OCI-LY7 (cell line): ENCODE results near the gene GALNT9. TPM values are rescaled to one million over a fixed set of nuclear protein-coding genes. Genes with fewer than 3 reads are reported as not detected.
"Not testable (repeated sequence)": the region's sequence is repeated elsewhere in the genome, so short reads cannot be mapped to it uniquely, and the experiment has no call there.

Source experiments
- BruUV-seq: library from RNA; stranded (reverse); fragments of 400-500 nt; replicated peaks from 2 replicates; lab custom pipeline; 2021; lab: Mats Ljungman, UMichigan
- CTCF ChIA-PET: fragments of 300-600 bp; sonication (Branson Sonifier 250); formaldehyde crosslinking; loops from one replicate; lab custom pipeline; 2022; ENCODE audit warnings: antibody characterized with exemption; ENCODE audit not compliant: unreplicated experiment; lab: Charles Lee
- POLR2A ChIA-PET: fragments of 300-600 bp; sonication (Branson Sonifier 250); formaldehyde crosslinking; loops from one replicate; lab custom pipeline; 2022; ENCODE audit warnings: antibody characterized with exemption; lab: Charles Lee
- DNase-seq: peaks from one replicate; pipeline ENCODE4 v3.0.0-alpha.2; 2015; ENCODE audit warnings: low spot score
- H2AFZ ChIP-seq: fragments of 200-600 bp; sonication (generic), shearing (Covaris generic); 2 replicates; pipeline ENCODE4 v1.6.1; 2014; ENCODE audit warnings: mild to moderate bottlenecking, antibody characterized with exemption, low read length, moderate library complexity
- H3K27ac ChIP-seq: fragments of 200-600 bp; sonication (generic); 2 replicates; pipeline ENCODE4 v1.5.1; 2014; ENCODE audit warnings: mixed run types, low read depth, mild to moderate bottlenecking, moderate library complexity, low read length, inconsistent platforms; ENCODE audit not compliant: poor library complexity, severe bottlenecking
- H3K36me3 ChIP-seq: fragments of 200-600 bp; sonication (generic); 2 replicates; pipeline ENCODE4 v1.6.1; 2014; ENCODE audit warnings: mild to moderate bottlenecking, antibody characterized with exemption, low read length, moderate library complexity, mixed read lengths; ENCODE audit not compliant: insufficient read depth
- H3K4me1 ChIP-seq: fragments of 200-600 bp; sonication (generic); 2 replicates; pipeline ENCODE4 v1.5.1; 2014; ENCODE audit warnings: mild to moderate bottlenecking, low read length; ENCODE audit not compliant: insufficient read depth, poor library complexity, severe bottlenecking
- H3K4me2 ChIP-seq: fragments of 200-600 bp; sonication (generic); 2 replicates; pipeline ENCODE4 v1.6.1; 2014; ENCODE audit warnings: mild to moderate bottlenecking, low read length
- H3K4me3 ChIP-seq: fragments of 200-600 bp; sonication (generic); 2 replicates; pipeline ENCODE4 v1.5.1; 2014; ENCODE audit warnings: mild to moderate bottlenecking, low read depth, low read length; ENCODE audit not compliant: poor library complexity, severe bottlenecking
- H3K79me2 ChIP-seq: fragments of 200-600 bp; sonication (generic); 2 replicates; pipeline ENCODE4 v1.6.1; 2016; ENCODE audit warnings: low read depth, mild to moderate bottlenecking, low read length, moderate library complexity, mixed read lengths; ENCODE audit not compliant: insufficient read depth
- H3K9me2 ChIP-seq: fragments of 200-600 bp; sonication (generic); 2 replicates; pipeline ENCODE4 v1.6.1; 2016; ENCODE audit warnings: mild to moderate bottlenecking, low read length, mixed read lengths; ENCODE audit not compliant: insufficient read depth
- H3K9me3 ChIP-seq: fragments of 200-600 bp; sonication (generic); 2 replicates; pipeline ENCODE4 v1.6.1; 2014; ENCODE audit warnings: mild to moderate bottlenecking, mixed run types, low read length, mixed read lengths
- H4K20me1 ChIP-seq: fragments of 200-600 bp; sonication (generic); 2 replicates; pipeline ENCODE4 v1.6.1; 2014; ENCODE audit warnings: mild to moderate bottlenecking, antibody characterized with exemption, low read length, moderate library complexity, mixed read lengths; ENCODE audit not compliant: insufficient read depth
- CTCF ChIP-seq: fragments of 200-600 bp; sonication (generic); conservative IDR thresholded peaks from 2 replicates; pipeline ENCODE4 v1.5.1; 2014; ENCODE audit warnings: mild to moderate bottlenecking, antibody characterized with exemption, low read length, moderate library complexity, mixed read lengths
- EZH2phosphoT487 ChIP-seq: fragments of 200-600 bp; sonication (generic); IDR thresholded peaks from 2 replicates; pipeline ENCODE4 v1.6.1; 2018; ENCODE audit warnings: low read depth, borderline replicate concordance, mild to moderate bottlenecking, mixed run types, antibody characterized with exemption, low read length, moderate library complexity, mixed read lengths
- intact Hi-C: fragments of 100-400 bp; cut with micrococcal nuclease; formaldehyde crosslinking; loops from one replicate; pipeline ENCODE4 v1.10.0; 2022; ENCODE audit not compliant: unreplicated experiment
- total RNA-seq, 2 experiments: library from RNA; depleted of rRNA in 1 of 2; stranded (reverse); fragments of >200 nt in 1 of 2; shearing (Covaris generic) in 1 of 2; gene quantifications; 2 replicates each; pipeline ENCODE4 v1.2.3, GENCODE V29; 2014 to 2022

GALNT9 gene
- total RNA-seq, 2 experiments from 2014 or later: 0.28 TPM; not detected in 1

DNA sequence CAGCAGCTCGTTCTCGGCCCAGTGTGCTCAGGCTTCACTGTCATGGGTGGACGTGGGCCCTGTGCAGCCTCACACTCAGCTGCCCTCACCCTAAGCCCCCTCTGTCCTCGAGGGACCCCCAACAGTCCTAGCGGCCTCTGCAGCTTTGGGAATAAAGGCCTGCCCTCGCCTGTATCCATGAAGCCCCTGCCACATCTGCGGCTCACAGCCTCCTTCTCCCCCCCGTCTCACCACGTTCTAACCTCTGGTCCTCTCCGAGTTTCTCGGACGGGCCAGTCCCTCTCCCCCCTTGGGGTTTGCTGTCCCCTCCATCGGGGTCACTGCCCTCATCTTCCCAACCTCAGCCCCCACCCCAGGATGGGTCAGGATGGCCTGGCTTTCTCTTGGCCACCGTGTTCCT, 30.2 kb upstream of the GALNT9 start:
- intact Hi-C loops: no loop called here
- H3K9me3 ChIP-seq: no peaks in the 10 kb centered on the region
- no TSS peak for BruUV-seq

DNA sequence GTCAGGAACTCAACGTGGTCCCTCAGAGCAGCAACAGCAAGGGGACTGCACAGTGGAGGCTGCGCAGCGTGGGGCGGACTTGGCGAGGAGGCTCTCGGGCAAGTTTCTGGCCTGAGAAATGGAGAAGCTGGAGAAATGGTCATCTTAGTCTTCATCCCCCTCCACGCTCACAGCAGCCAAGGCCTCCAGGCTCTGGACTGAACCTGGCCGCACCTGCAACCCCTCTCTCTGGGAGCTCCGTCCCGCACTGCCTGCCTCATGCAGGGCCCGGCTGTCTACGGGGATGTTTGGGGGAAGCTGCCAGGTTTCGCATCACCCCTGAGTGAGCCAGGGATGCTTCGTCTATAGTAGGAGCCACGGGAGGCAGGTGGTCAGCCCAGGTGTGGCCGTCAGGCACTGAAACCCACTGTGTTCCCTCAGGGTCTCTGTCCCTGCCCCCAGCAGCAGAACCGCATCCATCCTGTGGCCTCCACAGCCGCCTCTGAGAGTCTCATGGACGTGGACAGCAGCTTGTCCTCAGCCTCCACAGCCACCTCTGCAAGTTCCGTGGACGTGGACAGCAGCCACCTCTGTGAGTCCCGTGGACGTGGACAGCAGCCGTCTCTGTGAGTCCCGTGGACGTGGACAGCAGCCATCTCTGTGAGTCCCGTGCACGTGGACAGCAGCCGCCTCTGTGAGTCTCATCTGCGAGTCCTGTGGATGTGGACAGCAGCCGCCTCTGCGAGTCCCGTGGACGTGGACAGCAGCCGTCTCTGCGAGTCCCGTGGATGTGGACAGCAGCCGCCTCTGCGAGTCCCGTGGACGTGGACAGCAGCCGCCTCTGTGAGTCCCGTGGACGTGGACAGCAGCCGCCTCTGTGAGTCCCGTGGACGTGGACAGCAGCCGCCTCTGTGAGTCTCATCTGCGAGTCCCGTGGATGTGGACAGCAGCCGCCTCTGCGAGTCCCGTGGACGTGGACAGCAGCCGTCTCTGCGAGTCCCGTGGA, 29.1 kb upstream of the GALNT9 start:
- H3K4me2 ChIP-seq, CTCF ChIA-PET, H3K4me1 ChIP-seq, intact Hi-C loops, H3K79me2 ChIP-seq, POLR2A ChIA-PET, H3K4me3 ChIP-seq, H3K36me3 ChIP-seq, H3K9me3 ChIP-seq, H4K20me1 ChIP-seq, H2AFZ ChIP-seq, DNase-seq, BruUV-seq, H3K27ac ChIP-seq, H3K9me2 ChIP-seq: not testable (repeated sequence)

More for the DNA sequence above, 30.2 kb upstream of the GALNT9 start:
- H2AFZ ChIP-seq: no peak overlapping the region
- H3K9me2 ChIP-seq: no peaks in the 10 kb centered on the region
- no peaks in the 10 kb centered on the region for H3K4me1 ChIP-seq
- H3K27ac ChIP-seq: no peak overlapping the region
- no peaks in the 10 kb centered on the region for H4K20me1 ChIP-seq
- H3K79me2 ChIP-seq: no peaks in the 10 kb centered on the region
- TF ChIP-seq EZH2phosphoT487: no peak
- no peak for TF ChIP-seq CTCF
- no peak overlapping the region for H3K4me3 ChIP-seq
- no peak for DNase-seq
- CTCF ChIA-PET: no interaction called here
- H3K36me3 ChIP-seq: no peaks in the 10 kb centered on the region
- no peak overlapping the region for H3K4me2 ChIP-seq
- POLR2A ChIA-PET: no interaction called here

GRCh38 chr12:132357623-132358186, 28.3 kb upstream of the GALNT9 start:
- intact Hi-C loops: no loop called here
- Histone ChIP-seq H3K36me3 (no peaks in the 10 kb centered on the region), H4K20me1 (no peaks in the 10 kb centered on the region), H3K27ac (no peak overlapping the region), H3K4me1 (no peaks in the 10 kb centered on the region), H3K4me3 (no peak overlapping the region), H2AFZ (no peak overlapping the region), H3K79me2 (no peaks in the 10 kb centered on the region), H3K4me2 (no peak overlapping the region), H3K9me2 (no peaks in the 10 kb centered on the region), H3K9me3 (no peaks in the 10 kb centered on the region)
- DNase-seq: no peak
- ChIA-PET POLR2A (no interaction called here), CTCF (no interaction called here)
- BruUV-seq: no TSS peak
- no peak for TF ChIP-seq EZH2phosphoT487
- TF ChIP-seq CTCF: no peak
